ENCODE results near the gene WNT9B. TPM values are rescaled to one million over a fixed set of nuclear protein-coding genes. Genes with fewer than 3 reads are reported as not detected.

WNT9B gene
- total and polyA plus RNA-seq, 2 of the 13 experiments (the other 11 are each of a cell fraction or from before 2014, with no cell fraction given), result not detected

DNA sequence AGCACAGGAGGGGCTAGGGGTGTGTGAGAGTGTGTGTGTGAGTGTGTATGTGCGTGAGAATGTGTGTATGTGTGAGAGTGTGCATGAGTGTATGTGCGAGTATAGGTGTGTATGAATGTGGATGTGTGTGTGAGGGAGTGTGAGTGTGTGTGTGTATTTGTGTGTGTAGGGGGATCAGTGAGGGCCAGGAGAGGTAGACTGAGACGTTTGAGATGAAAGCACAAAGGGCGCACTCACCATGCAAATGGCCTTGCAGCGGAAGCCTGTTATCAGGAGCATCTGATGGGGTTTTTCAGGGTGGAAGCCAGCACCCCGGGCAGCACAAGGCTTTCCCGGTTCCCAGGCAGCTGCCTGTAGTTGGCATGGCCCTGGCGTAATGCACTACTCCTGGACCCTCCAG is 14.9 kb downstream of the WNT9B start (continued):
- TF ChIP-seq ZBTB7B (CRISPR knock-in tag; IDR thresholded peaks at IDR 0.05), result 0 out of 2 replicates have a peak, but pooled peaks have one; percentile 50
- no peak for TF ChIP-seq HMG20B (CRISPR knock-in tag; conservative IDR thresholded peaks at IDR 0.05)
- TF ChIP-seq DMAP1 (CRISPR knock-in tag; IDR thresholded peaks at IDR 0.05), result no peak
- TF ChIP-seq GFI1 (CRISPR knock-in tag; IDR thresholded peaks at IDR 0.05; ENCODE audit: borderline replicate concordance), result no peak
- peak; percentile 50; the same call in 1 of the 2 replicates for TF ChIP-seq ETV5 (CRISPR knock-in tag; IDR thresholded peaks at IDR 0.05; ENCODE audit: borderline replicate concordance)
- TF ChIP-seq HDAC2 (CRISPR knock-in tag; IDR thresholded peaks at IDR 0.05), result no peak
- peak; percentile 83 for TF ChIP-seq PHB2 (IDR thresholded peaks at IDR 0.05; ENCODE audit: partially characterized antibody)
- TF ChIP-seq, protein P1, sequence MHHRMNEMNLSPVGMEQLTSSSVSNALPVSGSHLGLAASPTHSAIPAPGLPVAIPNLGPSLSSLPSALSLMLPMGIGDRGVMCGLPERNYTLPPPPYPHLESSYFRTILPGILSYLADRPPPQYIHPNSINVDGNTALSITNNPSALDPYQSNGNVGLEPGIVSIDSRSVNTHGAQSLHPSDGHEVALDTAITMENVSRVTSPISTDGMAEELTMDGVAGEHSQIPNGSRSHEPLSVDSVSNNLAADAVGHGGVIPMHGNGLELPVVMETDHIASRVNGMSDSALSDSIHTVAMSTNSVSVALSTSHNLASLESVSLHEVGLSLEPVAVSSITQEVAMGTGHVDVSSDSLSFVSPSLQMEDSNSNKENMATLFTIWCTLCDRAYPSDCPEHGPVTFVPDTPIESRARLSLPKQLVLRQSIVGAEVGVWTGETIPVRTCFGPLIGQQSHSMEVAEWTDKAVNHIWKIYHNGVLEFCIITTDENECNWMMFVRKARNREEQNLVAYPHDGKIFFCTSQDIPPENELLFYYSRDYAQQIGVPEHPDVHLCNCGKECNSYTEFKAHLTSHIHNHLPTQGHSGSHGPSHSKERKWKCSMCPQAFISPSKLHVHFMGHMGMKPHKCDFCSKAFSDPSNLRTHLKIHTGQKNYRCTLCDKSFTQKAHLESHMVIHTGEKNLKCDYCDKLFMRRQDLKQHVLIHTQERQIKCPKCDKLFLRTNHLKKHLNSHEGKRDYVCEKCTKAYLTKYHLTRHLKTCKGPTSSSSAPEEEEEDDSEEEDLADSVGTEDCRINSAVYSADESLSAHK (CRISPR knock-in tag; IDR thresholded peaks at IDR 0.05; ENCODE audit: borderline replicate concordance), result no peak
- TF ChIP-seq MBD4 (IDR thresholded peaks at IDR 0.05; ENCODE audit: borderline replicate concordance, low read length), result no peak
- no peak for TF ChIP-seq ZNF407 (CRISPR knock-in tag; IDR thresholded peaks at IDR 0.05; ENCODE audit: not compliant biosample characterization)
- no peak for TF ChIP-seq ZNF607 (CRISPR knock-in tag; IDR thresholded peaks at IDR 0.05; ENCODE audit: borderline replicate concordance)
- no peak for TF ChIP-seq GZF1 (CRISPR knock-in tag; IDR thresholded peaks at IDR 0.05)
- no peak for TF ChIP-seq HES4 (CRISPR knock-in tag; IDR thresholded peaks at IDR 0.05; ENCODE audit: borderline replicate concordance)
- TF ChIP-seq, protein P2, sequence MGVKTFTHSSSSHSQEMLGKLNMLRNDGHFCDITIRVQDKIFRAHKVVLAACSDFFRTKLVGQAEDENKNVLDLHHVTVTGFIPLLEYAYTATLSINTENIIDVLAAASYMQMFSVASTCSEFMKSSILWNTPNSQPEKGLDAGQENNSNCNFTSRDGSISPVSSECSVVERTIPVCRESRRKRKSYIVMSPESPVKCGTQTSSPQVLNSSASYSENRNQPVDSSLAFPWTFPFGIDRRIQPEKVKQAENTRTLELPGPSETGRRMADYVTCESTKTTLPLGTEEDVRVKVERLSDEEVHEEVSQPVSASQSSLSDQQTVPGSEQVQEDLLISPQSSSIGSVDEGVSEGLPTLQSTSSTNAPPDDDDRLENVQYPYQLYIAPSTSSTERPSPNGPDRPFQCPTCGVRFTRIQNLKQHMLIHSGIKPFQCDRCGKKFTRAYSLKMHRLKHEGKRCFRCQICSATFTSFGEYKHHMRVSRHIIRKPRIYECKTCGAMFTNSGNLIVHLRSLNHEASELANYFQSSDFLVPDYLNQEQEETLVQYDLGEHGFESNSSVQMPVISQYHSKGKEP (CRISPR knock-in tag; IDR thresholded peaks at IDR 0.05), result no peak
- no peak for TF ChIP-seq AGO2 (optimal IDR thresholded peaks at IDR 0.05; ENCODE audit: low read depth, low read length)
- no peak for TF ChIP-seq REL (CRISPR knock-in tag; conservative IDR thresholded peaks at IDR 0.05)
- TF ChIP-seq PHF21A (CRISPR knock-in tag; IDR thresholded peaks at IDR 0.05), result no peak
- TF ChIP-seq NBN (conservative IDR thresholded peaks at IDR 0.05), result 0 out of 2 replicates have a peak, but pooled peaks have one; percentile 86
- no peak for TF ChIP-seq ZNF552 (CRISPR knock-in tag; IDR thresholded peaks at IDR 0.05; ENCODE audit: borderline replicate concordance)
- TF ChIP-seq SETDB1 (CRISPR knock-in tag; IDR thresholded peaks at IDR 0.05; ENCODE audit: borderline replicate concordance), result no peak
